Left forelimb (tissue), 1 donor: ENCODE data around the gene GALNT4.

Experiments used
- DNase-seq: peaks from one replicate; pipeline ENCODE4 v3.0.0-alpha.2; 2018; ENCODE audit warnings: low spot score

The GALNT4 gene

DNA sequence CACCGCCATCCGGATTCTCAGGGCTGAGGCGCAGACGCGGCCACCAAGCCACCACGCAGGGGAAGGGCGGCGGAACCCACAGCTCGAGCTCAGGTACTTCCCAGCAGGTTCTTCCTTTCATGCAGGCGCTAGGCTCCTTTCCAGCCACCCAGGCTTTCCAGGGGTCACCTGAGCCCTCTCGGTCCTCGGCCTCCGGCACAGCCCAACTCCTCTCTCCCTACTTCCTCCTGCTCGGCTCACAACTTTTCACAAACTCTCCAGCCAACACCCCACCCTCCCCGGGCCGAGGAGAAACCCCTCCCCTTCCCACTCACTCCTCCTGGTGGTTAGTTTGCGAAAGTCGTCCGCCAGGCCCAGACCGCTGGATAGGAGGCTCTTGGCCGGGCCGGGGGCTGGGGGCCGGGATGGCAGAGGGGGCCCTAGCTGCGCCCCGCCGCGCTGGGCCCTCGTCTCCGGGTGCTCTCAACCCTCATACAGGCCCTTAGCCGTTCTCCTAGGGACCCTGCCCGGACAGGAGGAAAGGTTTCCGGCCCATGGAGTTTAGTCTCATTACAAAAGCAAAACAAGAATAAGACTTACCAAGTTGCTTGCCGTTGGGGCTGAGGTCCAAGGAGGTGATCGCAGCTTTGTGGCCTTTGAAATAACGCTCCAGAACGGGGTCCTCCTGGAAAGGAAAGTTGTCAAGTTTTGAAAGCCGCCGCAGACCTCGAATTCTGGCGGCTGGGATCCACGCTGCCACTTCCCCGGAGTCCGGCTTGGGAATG, at the start of gene GALNT4:
TSS of gene GALNT4 (minus strand) at position 256 of the 764 bp plus-strand sequence. CDS start at position 9, 247 bp downstream.
- DNase-seq: peak; percentile 93

- no peak for DNase-seq
Measured at GRCh38 chr12:89573051-89573810, 48.6 kb upstream of the GALNT4 start.

GRCh38 chr12:89571491-89572195, 47.0 kb upstream of the GALNT4 start:
- no peak for DNase-seq

DNA sequence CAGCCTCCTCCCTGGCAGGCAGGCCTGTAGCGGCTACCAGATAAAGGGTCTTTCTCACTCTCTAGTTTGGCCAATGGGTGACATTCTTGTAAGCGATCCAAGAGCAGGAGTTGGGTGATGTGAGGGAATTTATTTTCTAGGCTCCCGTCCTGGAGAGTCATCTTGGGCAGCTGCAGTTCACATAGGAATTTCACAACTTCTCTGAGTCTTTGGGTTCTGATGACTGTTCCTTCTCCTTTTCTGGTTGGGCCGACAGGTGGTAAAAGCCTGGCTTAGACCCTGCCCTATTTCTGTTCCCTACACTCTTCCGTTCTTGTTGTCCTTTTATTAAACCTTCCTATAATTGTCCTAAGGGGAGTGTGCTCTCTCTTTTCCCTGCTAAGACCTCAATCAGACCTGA, 43.9 kb upstream of the GALNT4 start:
- no peak for DNase-seq

GRCh38 chr12:89567691-89568239, 43.2 kb upstream of the GALNT4 start:
- no peak for DNase-seq

- DNase-seq: no peak
Measured at GRCh38 chr12:89566615-89567014, 42.0 kb upstream of the GALNT4 start.

GRCh38 chr12:89565002-89565401, 40.4 kb upstream of the GALNT4 start:
- no peak for DNase-seq

GRCh38 chr12:89559753-89560152, 35.2 kb upstream of the GALNT4 start:
- DNase-seq: no peak

GRCh38 chr12:89556976-89557375, 32.4 kb upstream of the GALNT4 start:
- DNase-seq: no peak

DNA sequence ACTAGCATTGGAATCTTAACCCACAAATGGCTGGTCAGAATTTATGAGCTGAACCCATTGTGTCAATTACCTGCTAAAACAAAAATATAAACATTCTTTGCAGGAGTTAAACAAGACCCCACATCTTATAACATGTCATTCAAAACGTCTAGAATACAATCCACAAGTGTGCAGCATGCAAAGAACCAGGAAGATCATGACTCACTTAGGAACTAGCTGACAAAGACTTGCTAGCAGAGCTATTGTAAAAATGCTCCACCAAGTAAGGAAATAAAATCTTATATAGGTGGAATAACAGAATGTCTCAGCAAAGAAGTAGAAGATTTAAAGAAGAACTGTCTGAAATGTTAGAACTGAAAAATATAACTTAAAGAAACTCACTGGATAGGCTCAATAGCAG, 27.8 kb upstream of the GALNT4 start:
- DNase-seq: no peak

- no peak for DNase-seq
Measured at GRCh38 chr12:89551747-89552146, 27.2 kb upstream of the GALNT4 start.

- DNase-seq: no peak
Measured at GRCh38 chr12:89547101-89547500, 22.5 kb upstream of the GALNT4 start.

GRCh38 chr12:89546151-89546550, 21.6 kb upstream of the GALNT4 start:
- DNase-seq: no peak

DNA sequence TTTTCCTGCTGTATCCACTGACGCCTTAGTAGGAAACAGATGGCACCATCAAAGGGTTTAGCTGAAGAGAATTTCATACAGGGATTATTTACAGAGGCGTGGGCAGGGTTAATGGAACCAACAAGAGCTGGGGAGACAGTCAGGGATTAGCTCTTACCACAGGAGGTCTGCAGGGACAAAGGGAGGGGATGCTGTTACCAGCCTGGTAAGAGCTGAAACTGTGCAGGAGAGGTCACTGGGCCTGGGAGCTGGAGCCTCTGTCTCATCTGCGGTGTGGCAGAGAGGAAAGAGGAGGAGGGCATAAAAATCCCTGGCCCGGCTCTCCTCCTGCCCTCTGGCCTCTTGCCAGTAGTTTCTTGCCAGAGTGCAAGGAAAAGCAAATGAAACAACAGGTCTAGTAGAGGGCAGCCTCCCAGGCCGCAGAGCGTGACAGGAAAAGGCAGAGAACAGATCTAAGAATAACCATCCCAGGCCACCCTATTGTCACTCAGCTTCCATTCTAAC, 20.1 kb upstream of the GALNT4 start:
- no peak for DNase-seq

DNA sequence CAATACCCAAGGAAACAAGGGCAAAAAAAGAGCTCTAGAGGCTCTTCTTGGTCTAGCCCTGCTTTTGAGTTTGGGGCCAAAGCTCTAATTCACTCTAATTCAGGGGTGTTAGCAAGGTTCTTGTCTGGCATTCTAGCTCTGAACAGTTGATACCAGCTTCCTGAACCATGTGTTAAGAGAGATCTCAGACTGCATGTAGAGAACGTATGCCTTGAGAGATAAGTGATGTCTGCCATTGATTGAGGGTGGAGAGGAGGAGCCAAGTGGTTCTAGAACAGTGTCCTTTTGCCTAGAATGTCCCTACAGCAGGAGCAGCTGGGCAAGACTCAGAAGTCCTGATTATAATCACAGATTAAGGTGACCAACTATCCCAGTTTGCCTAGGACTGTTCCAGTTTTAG, 19.4 kb upstream of the GALNT4 start:
- DNase-seq: no peak

- no peak for DNase-seq
Measured at GRCh38 chr12:89542912-89543592, 18.5 kb upstream of the GALNT4 start.

GRCh38 chr12:89542236-89542635, 17.6 kb upstream of the GALNT4 start:
- no peak for DNase-seq

- no peak for DNase-seq
Measured at GRCh38 chr12:89540586-89540985, 16.0 kb upstream of the GALNT4 start.

DNA sequence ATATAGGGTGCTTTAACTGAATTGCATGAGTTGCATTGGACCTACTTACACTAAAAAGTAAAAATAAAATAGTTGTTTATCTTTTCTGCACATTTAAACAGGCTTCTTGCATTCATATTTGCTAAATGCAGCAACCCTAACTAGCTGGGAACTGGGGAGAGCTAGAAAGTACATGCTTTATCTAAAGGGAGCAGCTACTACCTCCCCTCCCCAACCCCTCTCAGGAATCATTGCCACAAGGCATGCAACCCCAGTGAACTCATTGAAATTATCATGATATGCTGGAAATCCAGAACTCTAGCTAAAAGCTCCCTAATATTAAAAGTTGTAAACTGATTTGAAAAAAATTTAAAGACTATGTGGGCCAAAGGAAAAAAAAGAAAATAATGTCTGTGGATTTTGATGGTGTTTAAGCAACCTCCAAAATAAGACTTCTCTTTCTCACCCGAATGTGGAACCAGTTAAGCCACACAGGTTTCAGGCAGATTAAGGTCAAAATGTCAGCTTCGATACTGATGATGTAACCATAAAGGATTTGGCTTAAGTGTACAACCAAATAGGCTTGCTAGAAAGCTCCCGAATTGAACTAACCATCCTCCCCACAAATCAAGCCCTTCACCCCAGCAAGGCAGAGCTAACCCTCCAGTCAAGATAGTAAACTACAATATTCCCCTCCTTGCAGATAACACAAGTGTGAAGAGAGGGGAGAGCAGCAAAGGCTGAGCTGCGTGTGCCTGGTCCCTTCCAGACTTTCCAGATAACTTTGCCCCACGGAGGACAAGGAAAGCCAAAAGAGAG, 15.0 kb upstream of the GALNT4 start:
- no peak for DNase-seq

- DNase-seq: no peak
Measured at GRCh38 chr12:89538897-89539296, 14.3 kb upstream of the GALNT4 start.

DNA sequence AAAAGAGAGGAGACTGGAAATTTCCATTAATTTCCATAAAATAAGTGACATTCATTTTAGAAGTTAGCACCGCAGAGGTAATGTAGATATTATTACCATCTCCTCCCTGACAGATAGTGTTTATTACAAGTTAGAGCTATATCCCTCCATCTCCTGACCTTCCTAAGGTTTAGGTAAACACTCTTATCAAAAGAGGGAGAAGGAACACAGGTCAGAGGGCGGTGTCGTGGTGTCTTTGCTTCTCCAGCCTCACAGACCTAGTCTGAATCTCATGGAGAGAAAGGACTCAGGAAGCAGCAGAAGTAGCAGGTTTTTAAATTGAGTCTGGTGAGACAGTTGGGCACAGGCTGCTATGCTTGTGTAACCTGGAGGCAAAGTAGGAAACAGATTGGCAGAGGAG, 12.8 kb upstream of the GALNT4 start:
- no peak for DNase-seq
